ENCODE measurements around the gene RER1. TPM values are rescaled to one million over a fixed set of nuclear protein-coding genes. Genes with fewer than 3 reads are reported as not detected.

The RER1 gene
- total RNA-seq, 1 experiment from 2014 or later, result 110 TPM

GRCh38 chr1:2422523-2422922 lies 30.9 kb downstream of the RER1 start:
- no CpG with 5 or more reads among the region's 4 CpGs for WGBS (ENCODE audit: extremely low coverage, insufficient read length, low lambda C conversion rate)
- Histone ChIP-seq H4K8ac (replicated peaks; ENCODE audit: insufficient read length, low read depth, low read length) (no peak overlapping the region), H3K23me2 (ENCODE audit: insufficient read length, low read depth, low read length, poor library complexity, severe bottlenecking) (no peaks in the 10 kb centered on the region)

More at GRCh38 chr1:2422523-2422922, 30.9 kb downstream of the RER1 start:
- Histone ChIP-seq H3K9ac (ENCODE audit: extremely low read depth, insufficient read length, low read length) (no peak overlapping the region), H3K27me3 (ENCODE audit: insufficient read depth, low read length) (no peaks in the 10 kb centered on the region), H3K4me1 (ENCODE audit: insufficient read depth, low read length) (no peaks in the 10 kb centered on the region), H3K14ac (ENCODE audit: insufficient read depth, low read length) (no peak overlapping the region), H3K18ac (ENCODE audit: insufficient read length, low read depth, low read length) (no peak overlapping the region), H3K23ac (ENCODE audit: insufficient read length, low read depth, low read length) (no peak overlapping the region), H2BK20ac (ENCODE audit: low read depth, low read length, poor library complexity, severe bottlenecking) (no peak overlapping the region), H2BK5ac (ENCODE audit: insufficient read length, low read length) (no peak overlapping the region), H4K5ac (ENCODE audit: insufficient read length, low read depth, low read length) (no peak overlapping the region), H2AFZ (ENCODE audit: low read length) (no peak overlapping the region), H3T11ph (ENCODE audit: low read length) (no peak overlapping the region), H3K56ac (ENCODE audit: insufficient read length, low read depth, low read length) (no peak overlapping the region), H3K4me2 (ENCODE audit: insufficient read depth, insufficient read length, low read length) (no peak overlapping the region), H4K91ac (ENCODE audit: insufficient read length, low read depth, low read length) (no peak overlapping the region), H2BK120ac (ENCODE audit: low read depth, low read length, poor library complexity, severe bottlenecking) (no peak overlapping the region), H2BK15ac (ENCODE audit: low read depth, low read length) (no peak overlapping the region), H3K79me1 (ENCODE audit: insufficient read depth, low read depth, low read length, poor library complexity, severe bottlenecking) (no peaks in the 10 kb centered on the region), H2AK5ac (ENCODE audit: insufficient read length, low read length) (no peak overlapping the region), H2BK12ac (ENCODE audit: insufficient read length, low read depth, low read length) (no peak overlapping the region), H3K27ac (ENCODE audit: insufficient read length, low read depth, low read length) (no peak overlapping the region), H4K20me1 (ENCODE audit: control insufficient read depth, insufficient read depth, insufficient read length) (no peaks in the 10 kb centered on the region), H3K9me3 (ENCODE audit: control insufficient read depth, low read depth, low read length) (no peaks in the 10 kb centered on the region), H3K4ac (ENCODE audit: low read depth, low read length) (no peak overlapping the region), H3K79me2 (ENCODE audit: insufficient read depth, low read length) (no peaks in the 10 kb centered on the region)
- no peak overlapping the region for H3K4me3 Mint-ChIP-seq
- no peak for DNase-seq
- peaks cover 66% of the 10 kb centered on the region for H3K27me3 Mint-ChIP-seq (ENCODE audit: low read depth)
- no peak overlapping the region for H3K27ac Mint-ChIP-seq
- no peak for TF ChIP-seq CTCF (conservative IDR thresholded peaks at IDR 0.05)
- H3K36me3 Mint-ChIP-seq (ENCODE audit: insufficient read depth in 1 of 3, low read depth in 3 of 3), result no peaks in the 10 kb centered on the region
- H3K4me1 Mint-ChIP-seq, result no peaks in the 10 kb centered on the region
- H3K9me3 Mint-ChIP-seq, result peaks cover 11 to 13% of the 10 kb centered on the region in 2 experiments; a peak in 4 of 5 replicates
